Measurements from ENCODE around the gene CACNA1C. TPM values are rescaled to one million over a fixed set of nuclear protein-coding genes. Genes with fewer than 3 reads are reported as not detected.

CACNA1C gene
- total RNA-seq, 1 experiment from 2014 or later = 1.1 TPM

- peaks cover 23% of the 10 kb centered on the region for H3K27me3 Mint-ChIP-seq (ENCODE audit: low read depth)
- no peak overlapping the region for H3K4me2 ChIP-seq (ENCODE audit: insufficient read depth, insufficient read length, low read length)
Measured at GRCh38 chr12:2687726-2688125, 634.9 kb downstream of the CACNA1C start.

More at GRCh38 chr12:2687726-2688125, 634.9 kb downstream of the CACNA1C start:
- Histone ChIP-seq H2BK15ac (ENCODE audit: low read depth, low read length) (no peak overlapping the region), H2BK120ac (ENCODE audit: low read depth, low read length, poor library complexity, severe bottlenecking) (no peak overlapping the region), H3K27me3 (ENCODE audit: insufficient read depth, low read length) (no peaks in the 10 kb centered on the region; the same call in 1 of the 2 replicates), H3K27ac (ENCODE audit: insufficient read length, low read depth, low read length) (no peak overlapping the region), H2AFZ (ENCODE audit: low read length) (no peak overlapping the region), H4K91ac (ENCODE audit: insufficient read length, low read depth, low read length) (no peak overlapping the region), H3K18ac (ENCODE audit: insufficient read length, low read depth, low read length) (no peak overlapping the region), H3K14ac (ENCODE audit: insufficient read depth, low read length) (no peak overlapping the region), H3K4ac (ENCODE audit: low read depth, low read length) (no peak overlapping the region), H3T11ph (ENCODE audit: low read length) (no peak overlapping the region), H4K20me1 (ENCODE audit: control insufficient read depth, insufficient read depth, insufficient read length) (no peaks in the 10 kb centered on the region), H3K79me2 (ENCODE audit: insufficient read depth, low read length) (no peaks in the 10 kb centered on the region), H2BK5ac (ENCODE audit: insufficient read length, low read length) (no peak overlapping the region), H2AK5ac (ENCODE audit: insufficient read length, low read length) (no peak overlapping the region), H3K9me3 (ENCODE audit: control insufficient read depth, low read depth, low read length) (no peaks in the 10 kb centered on the region), H2BK20ac (ENCODE audit: low read depth, low read length, poor library complexity, severe bottlenecking) (no peak overlapping the region), H3K23ac (ENCODE audit: insufficient read length, low read depth, low read length) (no peak overlapping the region), H2BK12ac (ENCODE audit: insufficient read length, low read depth, low read length) (no peak overlapping the region), H3K23me2 (ENCODE audit: insufficient read length, low read depth, low read length, poor library complexity, severe bottlenecking) (peaks cover 5% of the 10 kb centered on the region), H4K8ac (replicated peaks; ENCODE audit: insufficient read length, low read depth, low read length) (no peak overlapping the region), H3K4me1 (ENCODE audit: insufficient read depth, low read length) (peaks cover 6% of the 10 kb centered on the region), H4K5ac (ENCODE audit: insufficient read length, low read depth, low read length) (no peak overlapping the region), H3K9ac (ENCODE audit: extremely low read depth, insufficient read length, low read length) (no peak overlapping the region), H3K79me1 (ENCODE audit: insufficient read depth, low read depth, low read length, poor library complexity, severe bottlenecking) (no peaks in the 10 kb centered on the region), H3K56ac (ENCODE audit: insufficient read length, low read depth, low read length) (no peak overlapping the region)
- Mint-ChIP-seq H3K36me3 (ENCODE audit: insufficient read depth in 1 of 3, low read depth in 3 of 3) (peaks cover 1 to 2% (median 1%) of the 10 kb centered on the region in 3 experiments; a peak in 6 of 7 replicates), H3K4me1 (peaks cover 27 to 34% of the 10 kb centered on the region in 2 experiments), H3K9me3 (peaks cover 1 to 2% of the 10 kb centered on the region in 2 experiments), H3K27ac (peak overlapping the region in 1 of 3 experiments; percentile 65; a peak in 2 of 7 replicates), H3K4me3 (no peak overlapping the region; a peak in 1 of 5 replicates)
- no CpG with 5 or more reads among the region's 7 CpGs for WGBS (ENCODE audit: extremely low coverage, insufficient read length, low lambda C conversion rate)
- DNase-seq = peak; percentile 14
- no peak for TF ChIP-seq CTCF (conservative IDR thresholded peaks at IDR 0.05)

Measured in H9 (cell line).